OCI-LY3 (cell line): ENCODE measurements around the gene RBM33.
"Not testable (repeated sequence)": the region's sequence is repeated elsewhere in the genome, so short reads cannot be mapped to it uniquely, and the experiment has no call there.

Source experiments
- H2AFZ ChIP-seq: fragments of 200-600, 300-600 bp; shearing (Covaris generic); 2 replicates; pipeline ENCODE4 v1.6.0; 2014; ENCODE audit warnings: antibody characterized with exemption, low read depth, low read length
- H3K27ac ChIP-seq: fragments of 200-600, 300-600 bp; sonication (generic); 2 replicates; pipeline ENCODE4 v1.5.1; 2014; ENCODE audit warnings: mild to moderate bottlenecking, low read length, moderate library complexity, mixed read lengths
- H3K27me3 ChIP-seq: fragments of 200-600, 300-600 bp; sonication (generic); 2 replicates; pipeline ENCODE4 v1.6.1; 2014; ENCODE audit warnings: low read depth, low read length, mixed read lengths
- H3K36me3 ChIP-seq: fragments of 200-600, 300-600 bp; sonication (generic); replicated peaks from 2 replicates; pipeline ENCODE3; 2014; ENCODE audit warnings: low read depth, low read length, mixed read lengths
- H3K4me1 ChIP-seq: fragments of 300-600, 200-600 bp; sonication (generic); 2 replicates; pipeline ENCODE4 v1.6.1; 2014; ENCODE audit warnings: low read length, mixed read lengths
- H3K4me2 ChIP-seq: fragments of 200-600, 300-600 bp; sonication (generic); 2 replicates; pipeline ENCODE4 v1.6.1; 2014; ENCODE audit warnings: low read length, mixed read lengths
- H3K4me3 ChIP-seq: fragments of 300-600, 200-600 bp; sonication (generic); 2 replicates; pipeline ENCODE4 v1.5.1; 2014; ENCODE audit warnings: antibody characterized with exemption, mild to moderate bottlenecking, low read length, moderate library complexity
- H3K79me2 ChIP-seq: fragments of 300-600, 200-600 bp; shearing (Covaris generic); 2 replicates; pipeline ENCODE4 v1.6.1; 2014; ENCODE audit warnings: mild to moderate bottlenecking, low read length, mixed read lengths
- H3K9ac ChIP-seq: fragments of 300-600, 200-600 bp; shearing (Covaris generic); 2 replicates; pipeline ENCODE4 v1.6.0; 2014; ENCODE audit warnings: mild to moderate bottlenecking, low read length, moderate library complexity
- H3K9me3 ChIP-seq: fragments of 200-600, 300-600 bp; shearing (Covaris generic); 2 replicates; pipeline ENCODE4 v1.6.1; 2014; ENCODE audit warnings: low read length, mixed read lengths; ENCODE audit not compliant: insufficient read depth
- H4K20me1 ChIP-seq: fragments of 200-600, 300-600 bp; sonication (generic); 2 replicates; pipeline ENCODE4 v1.6.1; 2016; ENCODE audit warnings: low read length, mixed read lengths; ENCODE audit not compliant: insufficient read depth
- CTCF ChIP-seq: fragments of 200-600, 300-600 bp; sonication (generic); IDR thresholded peaks from 2 replicates; pipeline ENCODE4 v1.5.1; 2014; ENCODE audit warnings: antibody characterized with exemption, low read length, low read depth
- EZH2phosphoT487 ChIP-seq: fragments of 200-600 bp; shearing (Covaris generic); IDR thresholded peaks from 2 replicates; pipeline ENCODE4 v1.6.1; 2018; ENCODE audit warnings: antibody characterized with exemption, mixed run types, low read depth

Gene RBM33

GRCh38 chr7:155816996-155817395, 172.5 kb downstream of the RBM33 start:
- TF ChIP-seq EZH2phosphoT487 = no peak
- TF ChIP-seq CTCF = no peak
- H3K27ac ChIP-seq = no peak overlapping the region
- H2AFZ ChIP-seq = no peak overlapping the region
- H3K9me3 ChIP-seq = no peaks in the 10 kb centered on the region
- H3K27me3 ChIP-seq = peaks cover 18% of the 10 kb centered on the region
- peaks cover 4% of the 10 kb centered on the region; the same call in 1 of the 2 replicates for H3K4me1 ChIP-seq
- no peaks in the 10 kb centered on the region for H3K79me2 ChIP-seq
- no peak overlapping the region for H3K4me2 ChIP-seq
- H3K36me3 ChIP-seq = no peaks in the 10 kb centered on the region
- H3K4me3 ChIP-seq = no peak overlapping the region
- H3K9ac ChIP-seq = no peak overlapping the region
- H4K20me1 ChIP-seq = no peaks in the 10 kb centered on the region

GRCh38 chr7:155817515-155817914, 173.1 kb downstream of the RBM33 start:
- H3K4me3 ChIP-seq, H3K36me3 ChIP-seq, H3K79me2 ChIP-seq, H2AFZ ChIP-seq, H3K9me3 ChIP-seq, H3K4me2 ChIP-seq, H3K27ac ChIP-seq, H3K4me1 ChIP-seq, H4K20me1 ChIP-seq, H3K9ac ChIP-seq: not testable (repeated sequence)
- peaks cover 18% of the 10 kb centered on the region for H3K27me3 ChIP-seq

GRCh38 chr7:155818154-155818819, 173.8 kb downstream of the RBM33 start:
- Histone ChIP-seq H3K27ac (no peak overlapping the region), H3K27me3 (peaks cover 10% of the 10 kb centered on the region; the same call in 1 of the 2 replicates), H3K4me3 (no peak overlapping the region), H3K36me3 (no peaks in the 10 kb centered on the region), H3K9ac (no peak overlapping the region), H3K4me1 (peaks cover 4% of the 10 kb centered on the region; the same call in 1 of the 2 replicates), H2AFZ (no peak overlapping the region), H3K4me2 (no peak overlapping the region), H4K20me1 (no peaks in the 10 kb centered on the region), H3K9me3 (no peaks in the 10 kb centered on the region), H3K79me2 (no peaks in the 10 kb centered on the region)
- TF ChIP-seq CTCF = no peak
- TF ChIP-seq EZH2phosphoT487 = no peak

- Histone ChIP-seq H3K4me2 (no peak overlapping the region), H2AFZ (no peak overlapping the region), H3K27me3 (peaks cover 10% of the 10 kb centered on the region; the same call in 1 of the 2 replicates), H3K9me3 (no peaks in the 10 kb centered on the region), H3K79me2 (no peaks in the 10 kb centered on the region), H3K36me3 (no peaks in the 10 kb centered on the region), H4K20me1 (no peaks in the 10 kb centered on the region), H3K4me3 (no peak overlapping the region), H3K9ac (no peak overlapping the region), H3K27ac (no peak overlapping the region), H3K4me1 (peaks cover 4% of the 10 kb centered on the region; the same call in 1 of the 2 replicates)
- TF ChIP-seq CTCF = no peak
- no peak for TF ChIP-seq EZH2phosphoT487
Observed at GRCh38 chr7:155818820-155819168, 174.3 kb downstream of the RBM33 start.
